Measurements from ENCODE around the gene LHFPL6.

LHFPL6 gene

GRCh38 chr13:39297023-39297422 lies 306.0 kb downstream of the LHFPL6 start:
- no peak for DNase-seq

GRCh38 chr13:39296193-39296592 lies 306.8 kb downstream of the LHFPL6 start:
- no peak for DNase-seq
